HepG2 (cell line): ENCODE results near the gene LRP2. TPM values are rescaled to one million over a fixed set of nuclear protein-coding genes. Genes with fewer than 3 reads are reported as not detected.

Experiments used
- ATAC-seq: fragments of 200-7000 bp; cut with Tn5 transposase; 3 replicates; pipeline ENCODE4 v1.9.1; 2020; ENCODE audit warnings: mild to moderate bottlenecking, moderate library complexity
- BruUV-seq: library from RNA; stranded (reverse); fragments of 400-500 nt; replicated peaks from 2 replicates; lab custom pipeline; 2021; lab: Mats Ljungman, UMichigan
- CTCF ChIA-PET: fragments of 300-600 bp; formaldehyde crosslinking; extraction: SDS; loops from one replicate; lab custom pipeline; 2021; ENCODE audit warnings: low total read pairs, inconsistent platforms, low intra/inter-chr PET ratio; lab: Yijun Ruan, JAX
- POLR2A ChIA-PET: fragments of 350-600 bp; sonication (Branson Sonifier 250); formaldehyde crosslinking; loops from one replicate; lab custom pipeline; 2020; ENCODE audit warnings: antibody characterized with exemption, inconsistent platforms; lab: Yijun Ruan, JAX
- DNase-seq: peaks from one replicate; pipeline ENCODE4 v3.0.0-alpha.2; 2015; ENCODE audit warnings: low spot score
- FAIRE-seq: peaks from 3 replicates; lab custom pipeline; 2011; peaks lifted over from hg19 to GRCh38; lab: Jason Lieb, UNC
- H2AFZ ChIP-seq: one replicate; pipeline ENCODE4 v1.6.1; 2011; ENCODE audit warnings: low read length, inconsistent platforms
- H3K27ac ChIP-seq: fragments of 300-600 bp; 3 replicates; pipeline ENCODE4 v1.8.0; 2011; ENCODE audit warnings: mixed run types, mild to moderate bottlenecking, mixed read lengths, low read length, inconsistent platforms; ENCODE audit not compliant: insufficient read depth; ENCODE audit errors: extremely low read length
- H3K27me3 ChIP-seq, 2 experiments: fragments of 200-600 bp in 1 of 2; 2 replicates in 1 of 2; 3 replicates in 1 of 2; pipeline versions ENCODE4 v1.6.0 to v1.8.0; 2011; ENCODE audit warnings: low read length in 2 of 2, mild to moderate bottlenecking in 2 of 2, moderate library complexity in 2 of 2, inconsistent platforms in 1 of 2; ENCODE audit not compliant: insufficient read depth in 2 of 2, control insufficient read depth in 1 of 2
- H3K36me3 ChIP-seq, 2 experiments: fragments of 200-600 bp in 1 of 2; replicated peaks in 1 of 2; 2 replicates in 1 of 2; 3 replicates in 1 of 2; pipeline versions ENCODE4 v1.5.1 to v1.8.0; 2011; ENCODE audit warnings: low read length in 2 of 2, inconsistent platforms in 1 of 2; ENCODE audit not compliant: insufficient read depth in 2 of 2, control insufficient read depth in 1 of 2
- H3K4me1 ChIP-seq: 2 replicates; pipeline ENCODE4 v1.5.1; 2012; ENCODE audit warnings: low read length, inconsistent platforms; ENCODE audit not compliant: insufficient read depth
- H3K4me2 ChIP-seq: 2 replicates; pipeline ENCODE4 v1.6.0; 2011; ENCODE audit warnings: low read depth, low read length, inconsistent platforms
- H3K4me3 ChIP-seq, 3 experiments: fragments of 200-600 bp in 1 of 3; sonication (generic), shearing (Covaris generic) in 1 of 3; replicated peaks in 1 of 3; 2 replicates each; pipeline ENCODE4 v1.5.1; 2011 to 2016; ENCODE audit warnings: low read length in 3 of 3, inconsistent platforms in 2 of 3, low read depth in 2 of 3, mild to moderate bottlenecking in 2 of 3, control low read depth in 1 of 3, mixed read lengths in 1 of 3; ENCODE audit not compliant: insufficient read depth in 1 of 3
- H3K79me2 ChIP-seq: one replicate; pipeline ENCODE4 v1.6.1; 2011; ENCODE audit warnings: low read length, inconsistent platforms; ENCODE audit not compliant: insufficient read depth
- H3K9ac ChIP-seq: 2 replicates; pipeline ENCODE4 v1.6.0; 2011; ENCODE audit warnings: mild to moderate bottlenecking, low read depth, low read length, inconsistent platforms; ENCODE audit not compliant: insufficient read depth
- H3K9me3 ChIP-seq: 2 replicates; pipeline ENCODE4 v1.5.1; 2012; ENCODE audit warnings: mild to moderate bottlenecking, low read length
- H4K20me1 ChIP-seq: 2 replicates; pipeline ENCODE4 v1.6.0; 2011; ENCODE audit warnings: inconsistent platforms, mild to moderate bottlenecking, low read length, moderate library complexity; ENCODE audit not compliant: insufficient read depth
- ATF5 ChIP-seq: sonication (generic); formaldehyde crosslinking; IDR thresholded peaks from 2 replicates; pipeline ENCODE4 v1.4.0; 2020; ENCODE audit warnings: mild to moderate bottlenecking, low read depth, missing genetic modification reagents
- HES4 ChIP-seq: sonication (generic); formaldehyde crosslinking; IDR thresholded peaks from 2 replicates; pipeline ENCODE4 v1.9.0; 2021; ENCODE audit warnings: mild to moderate bottlenecking, missing genetic modification reagents, borderline replicate concordance
- PHB2 ChIP-seq: fragments of 450-650 bp; IDR thresholded peaks from 2 replicates; pipeline ENCODE4 v1.6.1; 2018; ENCODE audit not compliant: partially characterized antibody
- PTBP1 ChIP-seq: fragments of 200-400 bp; formaldehyde crosslinking; IDR thresholded peaks from 2 replicates; pipeline ENCODE4 v1.6.1; 2018; ENCODE audit warnings: low read length, low read depth; ENCODE audit not compliant: poor library complexity, severe bottlenecking
- SKIL ChIP-seq: sonication (generic); formaldehyde crosslinking; IDR thresholded peaks from 2 replicates; pipeline ENCODE4 v1.8.0; 2022; ENCODE audit warnings: missing genetic modification reagents, mild to moderate bottlenecking, moderate library complexity, borderline replicate concordance
- ZBTB42 ChIP-seq: sonication (generic); formaldehyde crosslinking; IDR thresholded peaks from 2 replicates; pipeline ENCODE4 v1.5.0; 2020; ENCODE audit warnings: mild to moderate bottlenecking, missing genetic modification reagents
- ZNF20 ChIP-seq: sonication (generic); formaldehyde crosslinking; IDR thresholded peaks from 2 replicates; pipeline ENCODE4 v1.4.0; 2020; ENCODE audit warnings: mild to moderate bottlenecking, moderate library complexity, missing genetic modification reagents
- ZNF770 ChIP-seq: sonication (generic); formaldehyde crosslinking; IDR thresholded peaks from 2 replicates; pipeline ENCODE4 v1.5.0; 2020; ENCODE audit warnings: mild to moderate bottlenecking, missing genetic modification reagents
- WGBS: methylation state at CpG from one replicate; pipeline ENCODE4 v1.1.6; 2017; ENCODE audit warnings: low lambda C conversion rate; 5-methylcytosine and 5-hydroxymethylcytosine counted together
- in situ Hi-C: cut with HindIII; loops from 2 replicates; pipeline ENCODE4 v1.10.0; 2017; ENCODE audit warnings: low pct_unique_long_range_greater_than_20kb; ENCODE audit not compliant: extremely low pct_ligation_motif_present
- intact Hi-C: fragments of 100-400 bp; cut with micrococcal nuclease; formaldehyde crosslinking; loops from one replicate; pipeline ENCODE4 v1.10.0; 2022; ENCODE audit not compliant: unreplicated experiment
- polyA plus RNA-seq, 8 experiments: library from polyadenylated mRNA; depleted of rRNA in 3 of 8; stranded (reverse) in 7 of 8; unstranded in 1 of 8; fragments of >200 nt; fragmentation: Illumina TruSeq in 4 of 8; extraction: Trizol in 4 of 8; gene quantifications; 2 replicates each; pipeline versions ENCODE4 v1.2.1 to v1.2.3, GENCODE V29; 2011 to 2016; ENCODE audit warnings: low read depth in 4 of 8, missing spikeins in 1 of 8, mixed read lengths in 1 of 8; ENCODE audit not compliant: insufficient read depth in 1 of 8
- total RNA-seq, 5 experiments: library from RNA; depleted of rRNA; stranded (reverse); fragments of >200 nt; fragmentation: Illumina TruSeq; extraction: Trizol; gene quantifications; 2 replicates each; pipeline ENCODE4 v1.2.3, GENCODE V29; 2016; ENCODE audit warnings: low read depth in 1 of 5

Gene LRP2
- total and polyA plus RNA-seq, 2 of the 13 experiments (the other 11 are each of a cell fraction or from before 2014, with no cell fraction given), result 0.03 to 0.15 TPM

- TF ChIP-seq ATF5 (CRISPR knock-in tag), result no peak
- no peak for TF ChIP-seq HES4 (CRISPR knock-in tag)
- no peak for TF ChIP-seq PHB2
- TF ChIP-seq ZNF20 (CRISPR knock-in tag), result no peak
- no peak for TF ChIP-seq ZBTB42 (CRISPR knock-in tag)
- TF ChIP-seq SKIL, result no peak
- TF ChIP-seq ZNF770 (CRISPR knock-in tag), result no peak
These were observed 173.2 kb downstream of the LRP2 start (continued) for GRCh38 chr2:169189132-169189531.

GRCh38 chr2:169185711-169186110, 176.6 kb downstream of the LRP2 start:
- no TSS peak for BruUV-seq
- Histone ChIP-seq H3K27ac (no peak overlapping the region), H2AFZ (no peak overlapping the region), H4K20me1 (no peaks in the 10 kb centered on the region), H3K4me1 (no peaks in the 10 kb centered on the region), H3K4me3 (no peak overlapping the region), H3K9ac (no peak overlapping the region), H3K9me3 (no peaks in the 10 kb centered on the region), H3K36me3 (no peaks in the 10 kb centered on the region), H3K4me2 (no peak overlapping the region), H3K27me3 (peaks cover 0 to 16% of the 10 kb centered on the region in 2 experiments; a peak in 2 of 5 replicates), H3K79me2 (no peaks in the 10 kb centered on the region)
- 8% methylated on average over 8 of the region's 8 CpGs for WGBS
- intact Hi-C loops, result no loop called here
- CTCF ChIA-PET, result no interaction called here
- FAIRE-seq, result no peak
- no peak for DNase-seq
- POLR2A ChIA-PET, result no interaction called here
- in situ Hi-C loops, result no loop called here
- ATAC-seq, result no peak
- no peak for TF ChIP-seq PTBP1
